Type B pancreatic cell (in vitro differentiated cells): ENCODE data around the gene OLIG1. TPM values are rescaled to one million over a fixed set of nuclear protein-coding genes. Genes with fewer than 3 reads are reported as not detected.

Experiments used
- DNase-seq: peaks from one replicate; pipeline ENCODE4 v3.0.0; 2021; ENCODE audit warnings: mixed read lengths; ENCODE audit not compliant: unreplicated experiment; ENCODE audit errors: extremely low spot score
- H3K27ac Mint-ChIP-seq: 2 replicates; pipeline ENCODE4 v1.8.0; 2021; ENCODE audit warnings: mild to moderate bottlenecking, mixed read lengths
- H3K27me3 Mint-ChIP-seq: 2 replicates; pipeline ENCODE4 v1.8.0; 2021; ENCODE audit warnings: mixed read lengths
- H3K36me3 Mint-ChIP-seq: 2 replicates; pipeline ENCODE4 v1.8.0; 2021; ENCODE audit warnings: mixed read lengths
- H3K4me1 Mint-ChIP-seq: one replicate; pipeline ENCODE4 v1.8.0; 2021; ENCODE audit warnings: mixed read lengths; ENCODE audit not compliant: unreplicated experiment
- H3K4me3 Mint-ChIP-seq: 2 replicates; pipeline ENCODE4 v1.8.0; 2021; ENCODE audit warnings: mild to moderate bottlenecking, mixed read lengths
- H3K9me3 Mint-ChIP-seq: 2 replicates; pipeline ENCODE4 v1.8.0; 2021; ENCODE audit warnings: mixed read lengths
- CTCF ChIP-seq: fragments of 200-600 bp; sonication (generic); conservative IDR thresholded peaks from 2 replicates; pipeline ENCODE4 v1.5.0; 2021; ENCODE audit warnings: antibody characterized with exemption, mild to moderate bottlenecking
- total RNA-seq: library from RNA; stranded (reverse); gene quantifications from 2 replicates; pipeline ENCODE4 v1.2.1, GENCODE V29; 2021; ENCODE audit warnings: low replicate concordance

Gene OLIG1
- total RNA-seq, 1 donor from 2014 or later = 2.8 TPM

GRCh38 chr21:33096426-33096825 lies 26.5 kb downstream of the OLIG1 start:
- H3K4me1 Mint-ChIP-seq = no peaks in the 10 kb centered on the region
- H3K4me3 Mint-ChIP-seq = no peak overlapping the region
- peaks cover 3% of the 10 kb centered on the region for H3K36me3 Mint-ChIP-seq
- TF ChIP-seq CTCF = no peak
- H3K27ac Mint-ChIP-seq = no peak overlapping the region
- no peak for DNase-seq
- peaks cover 14% of the 10 kb centered on the region for H3K27me3 Mint-ChIP-seq
- H3K9me3 Mint-ChIP-seq = no peaks in the 10 kb centered on the region

- DNase-seq = no peak
- TF ChIP-seq CTCF = no peak
- H3K27ac Mint-ChIP-seq = no peak overlapping the region
- no peak overlapping the region for H3K4me3 Mint-ChIP-seq
- H3K36me3 Mint-ChIP-seq = peaks cover 3% of the 10 kb centered on the region
- H3K9me3 Mint-ChIP-seq = no peaks in the 10 kb centered on the region
- H3K4me1 Mint-ChIP-seq = no peaks in the 10 kb centered on the region
- peaks cover 30% of the 10 kb centered on the region for H3K27me3 Mint-ChIP-seq
Measured at GRCh38 chr21:33099131-33099530, 29.2 kb downstream of the OLIG1 start.

- TF ChIP-seq CTCF = peak; percentile 41
- no peak for DNase-seq
- Mint-ChIP-seq H3K4me3 (no peak overlapping the region), H3K4me1 (no peaks in the 10 kb centered on the region), H3K9me3 (no peaks in the 10 kb centered on the region), H3K27me3 (peaks cover 43% of the 10 kb centered on the region), H3K36me3 (peaks cover 3% of the 10 kb centered on the region), H3K27ac (no peak overlapping the region)
Measured at GRCh38 chr21:33101300-33101911, 31.5 kb downstream of the OLIG1 start.

- Mint-ChIP-seq H3K9me3 (no peaks in the 10 kb centered on the region), H3K36me3 (peaks cover 3% of the 10 kb centered on the region), H3K27ac (no peak overlapping the region), H3K4me1 (no peaks in the 10 kb centered on the region), H3K4me3 (no peak overlapping the region), H3K27me3 (peaks cover 70% of the 10 kb centered on the region)
- no peak for TF ChIP-seq CTCF
- DNase-seq = no peak
Measured at GRCh38 chr21:33105088-33105487, 35.1 kb downstream of the OLIG1 start.

- H3K27me3 Mint-ChIP-seq = peaks cover 85% of the 10 kb centered on the region
- DNase-seq = no peak
- no peak overlapping the region for H3K27ac Mint-ChIP-seq
- no peaks in the 10 kb centered on the region for H3K36me3 Mint-ChIP-seq
- TF ChIP-seq CTCF = no peak
- no peaks in the 10 kb centered on the region for H3K9me3 Mint-ChIP-seq
- peaks cover 23% of the 10 kb centered on the region for H3K4me1 Mint-ChIP-seq
- no peak overlapping the region for H3K4me3 Mint-ChIP-seq
Measured at GRCh38 chr21:33108228-33108627, 38.3 kb downstream of the OLIG1 start.
